Stimulated activated CD8-positive, alpha-beta memory T cell treated with anti-CD3 and anti-CD28 coated beads, Interleukin-7, amount 100 ng/mL, for 4 hours (primary cell): ENCODE measurements around the gene XPO5.
A peak's percentile ranks its signal among the peaks of the same experiment; 100 is the strongest.
"Not testable (repeated sequence)": the region's sequence is repeated elsewhere in the genome, so short reads cannot be mapped to it uniquely, and the experiment has no call there.

Experiments
- DNase-seq, 2 donors: peaks; one replicate each; pipeline ENCODE4 v3.0.0-alpha.2; 2020; ENCODE audit warnings: low read depth in 2 of 2

The XPO5 gene

GRCh38 chr6:43575772-43576551 lies at the start of gene XPO5, which contains the start of gene POLH:
Gene XPO5 (minus strand): TSS chr6:43576038. CDS start chr6:43575864, 174 bp downstream.
Gene POLH (plus strand): TSS chr6:43576185. CDS start chr6:43582320, 6,135 bp downstream.
- peak; percentile 79 to 91 for DNase-seq

GRCh38 chr6:43625393-43625992 lies 49.7 kb upstream of the XPO5 start:
- DNase-seq = no peak

DNA sequence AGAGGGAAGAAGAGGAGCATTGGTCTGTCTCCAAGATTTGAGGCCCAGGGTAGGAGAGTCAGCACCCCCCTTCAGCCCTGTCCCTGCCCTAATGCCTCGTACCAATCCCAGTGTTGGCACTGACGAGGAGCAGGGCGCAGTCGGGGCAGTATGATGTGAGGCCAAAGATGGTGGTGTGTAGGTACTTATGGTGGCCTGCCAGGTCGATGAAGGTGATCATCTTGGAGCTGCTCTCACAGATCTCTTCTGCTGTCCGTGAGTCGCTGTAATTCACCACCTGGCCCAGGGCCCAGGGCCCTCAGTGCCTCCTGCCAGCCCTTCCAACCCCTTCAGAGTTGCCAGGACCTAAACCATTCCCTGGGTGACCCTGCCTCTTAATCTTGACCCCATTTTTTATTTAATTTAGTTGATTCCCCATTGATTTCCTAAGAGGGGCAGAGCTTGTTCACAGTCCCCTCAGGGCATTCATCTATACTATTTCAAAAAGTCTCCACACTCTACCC lies 49.0 kb upstream of the XPO5 start:
- no peak for DNase-seq

GRCh38 chr6:43623880-43624785 lies 48.3 kb upstream of the XPO5 start:
- DNase-seq = no peak

GRCh38 chr6:43622541-43622940 lies 46.7 kb upstream of the XPO5 start:
- DNase-seq = no peak

GRCh38 chr6:43621836-43622180 lies 46.0 kb upstream of the XPO5 start:
- DNase-seq = no peak

GRCh38 chr6:43621078-43621835 lies 45.4 kb upstream of the XPO5 start:
- DNase-seq = no peak

DNA sequence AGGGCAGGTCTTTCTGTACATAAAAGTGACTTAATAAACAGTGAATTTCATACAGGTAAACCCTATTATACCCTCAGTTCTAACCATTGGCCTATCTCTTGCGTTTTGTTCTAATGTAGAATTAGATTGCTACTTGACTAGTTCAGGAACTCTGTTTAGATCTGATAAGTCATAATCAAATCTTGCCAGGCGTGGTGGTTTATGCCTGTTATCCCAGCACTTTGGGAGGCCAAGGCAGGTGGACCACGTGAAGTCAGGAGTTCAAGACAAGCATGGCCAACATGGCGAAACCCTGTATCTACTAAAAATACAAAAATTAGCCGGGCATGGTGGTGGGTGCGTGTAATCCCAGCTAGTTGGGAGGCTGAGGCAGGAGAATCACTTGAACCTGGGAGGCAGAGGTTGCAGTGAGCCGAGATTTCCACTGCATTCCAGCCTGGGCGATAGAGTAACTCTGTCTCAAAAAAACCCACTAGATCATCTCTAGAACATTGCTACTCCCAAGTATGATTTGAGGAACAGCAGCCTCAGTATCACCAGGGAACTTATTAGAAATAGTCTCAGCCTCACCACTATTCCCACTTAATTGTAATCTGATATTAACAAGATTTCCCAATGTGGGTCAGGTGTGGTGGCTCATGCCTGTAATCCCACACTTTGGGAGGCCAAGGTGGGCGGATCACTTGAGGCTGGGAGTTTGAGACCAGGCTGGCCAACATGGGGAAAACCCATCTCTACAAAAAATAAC lies 41.1 kb upstream of the XPO5 start:
- no peak for DNase-seq

DNA sequence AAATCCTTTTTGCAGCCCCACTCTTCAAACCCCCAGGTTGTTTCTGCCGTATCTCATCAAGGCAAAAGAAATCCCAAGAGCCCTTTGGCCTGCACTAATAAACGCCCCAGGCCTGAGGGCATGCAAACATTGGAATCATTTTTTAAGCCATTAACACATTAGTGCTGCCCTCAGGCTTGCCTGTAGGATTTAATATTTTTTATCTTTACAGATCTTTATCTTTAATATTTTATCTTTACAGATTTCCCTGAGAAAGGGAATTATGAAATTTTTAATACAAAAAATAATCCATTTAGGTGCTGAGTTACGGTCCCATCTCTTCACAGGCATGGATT lies 38.5 kb upstream of the XPO5 start:
- no peak for DNase-seq

DNA sequence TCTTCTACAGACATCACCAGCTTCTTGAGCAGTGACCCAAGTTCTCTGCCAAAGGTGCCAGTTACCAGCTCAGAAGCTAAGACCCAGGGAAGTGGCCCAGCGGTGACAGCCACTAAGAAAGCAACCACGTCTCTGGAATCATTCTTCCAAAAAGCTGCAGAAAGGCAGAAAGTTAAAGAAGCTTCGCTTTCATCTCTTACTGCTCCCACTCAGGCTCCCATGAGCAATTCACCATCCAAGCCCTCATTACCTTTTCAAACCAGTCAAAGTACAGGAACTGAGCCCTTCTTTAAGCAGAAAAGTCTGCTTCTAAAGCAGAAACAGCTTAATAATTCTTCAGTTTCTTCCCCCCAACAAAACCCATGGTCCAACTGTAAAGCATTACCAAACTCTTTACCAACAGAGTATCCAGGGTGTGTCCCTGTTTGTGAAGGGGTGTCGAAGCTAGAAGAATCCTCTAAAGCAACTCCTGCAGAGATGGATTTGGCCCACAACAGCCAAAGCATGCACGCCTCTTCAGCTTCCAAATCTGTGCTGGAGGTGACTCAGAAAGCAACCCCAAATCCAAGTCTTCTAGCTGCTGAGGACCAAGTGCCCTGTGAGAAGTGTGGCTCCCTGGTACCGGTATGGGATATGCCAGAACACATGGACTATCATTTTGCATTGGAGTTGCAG lies 38.0 kb upstream of the XPO5 start:
- DNase-seq = no peak

DNA sequence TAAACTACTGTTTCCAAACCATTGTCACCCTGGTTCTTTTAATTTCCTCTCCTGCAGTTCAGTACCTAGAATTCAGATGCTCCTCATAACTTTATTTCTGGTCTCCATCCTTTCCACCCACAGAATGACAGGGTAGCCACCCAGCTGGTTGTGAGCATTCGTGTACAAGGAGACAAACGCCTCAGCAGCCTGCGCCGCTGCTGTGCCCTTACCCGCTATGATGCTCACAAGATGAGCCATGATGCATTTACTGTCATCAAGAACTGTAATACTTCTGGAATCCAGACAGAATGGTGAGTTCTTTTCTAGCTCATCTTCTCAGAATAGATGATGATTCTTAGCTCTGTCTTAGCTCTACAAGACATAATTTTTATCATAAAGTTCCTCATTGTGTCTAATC lies 34.6 kb upstream of the XPO5 start:
- DNase-seq = no peak

DNA sequence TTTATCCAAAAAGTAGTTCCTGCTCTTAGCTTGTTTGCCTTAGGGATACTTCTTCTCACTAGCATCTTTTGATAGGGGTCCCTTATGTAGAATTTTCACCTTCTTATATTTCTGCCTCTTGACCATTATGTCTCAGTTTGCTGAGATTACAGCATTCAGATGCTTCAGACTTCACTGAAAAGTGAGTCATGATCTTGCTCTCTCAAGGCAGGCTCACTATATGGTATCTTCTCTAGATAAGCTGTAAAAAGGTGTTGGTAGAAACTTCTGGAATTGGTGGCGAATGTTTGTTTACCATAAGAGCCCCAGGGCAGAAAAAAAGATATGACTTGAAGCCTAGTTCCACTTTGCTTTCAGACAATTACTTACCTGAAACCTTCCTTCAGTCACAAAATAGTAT lies 33.6 kb upstream of the XPO5 start:
- no peak for DNase-seq

DNA sequence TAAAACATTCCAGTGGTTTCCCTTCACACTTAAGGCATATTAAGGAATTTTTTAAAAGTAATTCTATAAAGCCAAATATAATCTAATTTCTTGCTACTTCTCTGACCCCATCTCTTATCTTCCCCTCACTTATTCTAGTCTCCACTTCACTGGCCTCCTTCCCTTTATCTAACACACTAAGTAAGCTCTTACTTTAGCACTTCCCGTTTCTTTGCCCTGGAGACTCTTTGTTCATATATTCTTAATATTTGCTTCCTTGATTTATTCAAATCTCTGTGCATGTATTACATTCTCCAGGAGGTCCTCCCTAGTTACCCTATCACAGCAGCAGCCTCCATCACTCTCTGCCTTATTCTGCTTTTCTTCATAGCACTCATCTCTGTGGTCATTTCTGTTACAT lies 33.0 kb upstream of the XPO5 start:
- DNase-seq = no peak

DNA sequence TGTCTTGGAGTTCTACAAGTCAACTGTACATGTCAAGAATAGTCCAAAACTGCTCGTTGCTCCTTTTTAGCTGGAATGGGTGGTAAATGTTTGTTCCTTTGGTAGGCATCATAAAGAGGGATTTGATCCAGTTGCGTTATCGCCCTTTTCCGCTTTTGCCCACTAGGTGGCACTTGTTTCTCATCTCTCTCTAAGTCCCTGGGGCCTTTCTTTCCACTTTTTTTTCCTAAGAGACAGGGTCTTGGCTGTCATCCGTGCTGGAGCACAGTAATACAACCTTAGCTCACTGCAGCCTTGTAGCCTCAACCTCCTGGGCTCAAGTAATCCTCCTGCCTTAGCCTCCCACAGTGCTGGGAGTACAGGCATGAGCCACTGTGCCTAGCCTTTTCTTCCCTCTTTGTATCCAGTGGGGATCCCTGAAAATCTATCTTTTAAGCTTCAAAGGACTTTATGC lies 32.5 kb upstream of the XPO5 start:
- peak; percentile 24 to 30 for DNase-seq

GRCh38 chr6:43606019-43606418 lies 30.2 kb upstream of the XPO5 start:
- no peak for DNase-seq

GRCh38 chr6:43604174-43604573 lies 28.3 kb upstream of the XPO5 start:
- DNase-seq = no peak

- DNase-seq = no peak
Observed at GRCh38 chr6:43600595-43600994, 24.8 kb upstream of the XPO5 start.

DNA sequence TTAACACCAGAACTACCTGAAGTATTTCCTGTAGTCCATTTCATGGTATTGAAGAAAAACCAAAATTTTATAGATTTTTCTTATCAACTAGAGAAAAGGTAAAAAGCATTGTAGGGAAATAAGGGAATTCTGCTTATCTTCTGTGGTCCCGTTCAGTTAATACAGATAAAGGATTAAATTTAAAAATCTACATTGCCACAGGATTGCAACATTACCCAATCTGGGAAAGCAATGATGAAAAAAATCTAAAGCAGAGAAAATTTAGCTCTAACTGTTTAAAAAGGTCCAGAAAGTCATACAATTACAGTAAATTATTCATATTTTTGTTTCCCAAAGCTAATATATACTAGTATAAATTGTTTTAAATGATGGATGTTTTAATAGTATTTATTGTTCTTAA lies 18.1 kb upstream of the XPO5 start:
- no peak for DNase-seq

- DNase-seq = not testable (repeated sequence)
Observed at GRCh38 chr6:43589564-43589963, 13.7 kb upstream of the XPO5 start.

- DNase-seq = no peak
Observed at GRCh38 chr6:43588194-43588593, 12.4 kb upstream of the XPO5 start.
